Neural progenitor cell (in vitro differentiated cells): ENCODE data around the gene TC2N.

Experiments
- CTCF ChIP-seq: fragments of 200-600 bp; sonication (generic); IDR thresholded peaks from 2 replicates; pipeline ENCODE4 v1.5.1; 2017; ENCODE audit warnings: antibody characterized with exemption, mild to moderate bottlenecking
- EZH2phosphoT487 ChIP-seq: fragments of 200-600 bp; sonication (generic); IDR thresholded peaks from 2 replicates; pipeline ENCODE4 v1.6.1; 2017; ENCODE audit warnings: antibody characterized with exemption

GRCh38 chr14:91860238-91860637 lies 7.1 kb downstream of the TC2N start:
- TF ChIP-seq EZH2phosphoT487 (no peak), CTCF (no peak)
